ENCODE data around the gene EPS8L2. TPM values are rescaled to one million over a fixed set of nuclear protein-coding genes. Genes with fewer than 3 reads are reported as not detected.

The EPS8L2 gene
- polyA plus RNA-seq, 3 donors: 0.55 TPM; not detected in 2

DNA sequence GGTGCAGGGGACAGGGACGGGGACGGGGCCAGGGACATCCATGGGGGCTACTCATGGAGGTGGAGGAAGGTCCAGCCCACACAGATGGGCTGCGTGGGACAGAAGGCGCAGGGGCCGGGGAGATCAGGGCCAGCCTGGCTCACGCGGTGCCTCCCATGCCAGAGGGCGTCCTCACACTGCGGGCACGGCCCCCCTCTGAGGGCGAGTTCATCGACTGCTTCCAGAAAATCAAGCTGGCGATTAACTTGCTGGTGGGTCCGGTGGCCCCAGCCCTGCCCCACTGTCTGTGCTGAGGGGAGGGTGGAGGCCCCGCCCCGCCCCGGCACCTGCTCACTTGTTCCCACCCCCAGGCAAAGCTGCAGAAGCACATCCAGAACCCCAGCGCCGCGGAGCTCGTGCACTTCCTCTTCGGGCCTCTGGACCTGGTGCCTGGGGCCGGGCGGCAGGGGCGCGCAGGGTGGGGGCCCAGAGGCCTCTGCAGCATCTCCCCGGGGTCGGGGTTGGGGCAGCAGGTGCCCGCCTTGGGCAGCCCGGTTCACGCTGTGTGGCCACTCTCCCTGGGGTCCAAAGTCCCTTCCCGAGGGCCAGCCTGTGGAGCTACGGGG lies 15.8 kb downstream of the EPS8L2 start:
- intact Hi-C loops (cut with micrococcal nuclease): loop anchor here (2.0 to 5.0 kb wide), 3 partner anchors 60 to 169 kb away; no protein-coding TSS in a partner anchor
- peak overlapping the region; percentile 72 for H3K4me2 ChIP-seq (replicated peaks; ENCODE audit: extremely low read depth, low read length, poor library complexity, severe bottlenecking)
- no peaks in the 10 kb centered on the region for H3K36me3 ChIP-seq (replicated peaks in 1 of 2; ENCODE audit: control insufficient read depth in 1 of 2, insufficient read depth in 2 of 2, low read length in 2 of 2)
- no peak for TF ChIP-seq CTCF (IDR thresholded peaks at IDR 0.05)
- Mint-ChIP-seq H3K4me3 (peak overlapping the region; percentile 66 to 83), H3K27ac (no peak overlapping the region), H3K4me1 (peaks cover 16% of the 10 kb centered on the region), H3K27me3 (ENCODE audit: low read depth in 3 of 3) (peaks cover 46 to 88% (median 64%) of the 10 kb centered on the region in 3 donors), H3K9me3 (peaks cover 0 to 26% (median 4%) of the 10 kb centered on the region in 7 donors), H3K36me3 (peaks cover 0 to 1% of the 10 kb centered on the region in 2 donors)
- peaks cover 26 to 45% of the 10 kb centered on the region in 2 donors for H3K4me1 ChIP-seq (ENCODE audit: control insufficient read depth in 1 of 2, insufficient read depth in 2 of 2, low read length in 2 of 2)
- no peaks in the 10 kb centered on the region for H3K79me2 ChIP-seq (ENCODE audit: insufficient read depth, low read length)
- H3K4me3 ChIP-seq (replicated peaks in 1 of 3; ENCODE audit: low read depth in 2 of 3, low read length in 3 of 3): peak overlapping the region in 1 of 3 experiments; percentile 59
- WGBS (ENCODE audit: insufficient coverage): 3% methylated on average over 31 of the region's 33 CpGs
- no peak overlapping the region for H3K27ac ChIP-seq (ENCODE audit: low read depth in 1 of 2, low read length in 2 of 2)
- peaks cover 0 to 5% of the 10 kb centered on the region in 2 donors for H3K9me3 ChIP-seq (replicated peaks in 1 of 2; ENCODE audit: control insufficient read depth in 1 of 2, insufficient read depth in 1 of 2, low read length in 2 of 2)
- peaks cover 8 to 56% of the 10 kb centered on the region in 2 donors for H3K27me3 ChIP-seq (ENCODE audit: control insufficient read depth in 2 of 2, insufficient read depth in 2 of 2, low read length in 2 of 2)
- peak overlapping the region; percentile 63 for H2AFZ ChIP-seq (ENCODE audit: insufficient read depth, low read depth, low read length, poor library complexity, severe bottlenecking)
- H4K20me1 ChIP-seq (ENCODE audit: insufficient read depth, low read length): no peaks in the 10 kb centered on the region
- H3K9ac ChIP-seq (ENCODE audit: insufficient read depth, low read length, poor library complexity, severe bottlenecking): peak overlapping the region; percentile 21
- peak; percentile 51 to 61 (median 58) for DNase-seq

DNA sequence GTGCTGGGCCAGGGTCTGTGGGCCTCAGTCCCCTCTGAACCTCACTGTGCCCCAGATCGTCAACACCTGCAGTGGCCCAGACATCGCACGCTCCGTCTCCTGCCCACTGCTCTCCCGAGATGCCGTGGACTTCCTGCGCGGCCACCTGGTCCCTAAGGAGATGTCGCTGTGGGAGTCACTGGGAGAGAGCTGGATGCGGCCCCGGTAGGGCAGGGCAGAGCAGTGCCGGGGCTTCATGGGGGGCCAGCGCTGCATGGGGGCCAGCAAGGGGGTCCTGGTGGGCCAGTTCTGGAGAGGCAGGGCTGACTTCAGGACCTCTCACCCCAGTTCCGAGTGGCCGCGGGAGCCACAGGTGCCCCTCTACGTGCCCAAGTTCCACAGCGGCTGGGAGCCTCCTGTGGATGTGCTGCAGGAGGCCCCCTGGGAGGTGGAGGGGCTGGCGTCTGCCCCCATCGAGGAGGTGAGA lies 16.3 kb downstream of the EPS8L2 start:
- H3K27ac ChIP-seq (ENCODE audit: low read depth in 1 of 2, low read length in 2 of 2): no peak overlapping the region
- peak overlapping the region; percentile 50 for H2AFZ ChIP-seq (ENCODE audit: insufficient read depth, low read depth, low read length, poor library complexity, severe bottlenecking)
- no peaks in the 10 kb centered on the region for H4K20me1 ChIP-seq (ENCODE audit: insufficient read depth, low read length)
- Mint-ChIP-seq H3K27ac (no peak overlapping the region), H3K27me3 (ENCODE audit: low read depth in 3 of 3) (peaks cover 49 to 89% (median 67%) of the 10 kb centered on the region in 3 donors), H3K9me3 (peaks cover 0 to 26% (median 4%) of the 10 kb centered on the region in 7 donors), H3K4me1 (peaks cover 16% of the 10 kb centered on the region), H3K36me3 (peaks cover 0 to 1% of the 10 kb centered on the region in 2 donors), H3K4me3 (peak overlapping the region in 1 of 2 donors; percentile 31)
- peaks cover 8 to 62% of the 10 kb centered on the region in 2 donors for H3K27me3 ChIP-seq (ENCODE audit: control insufficient read depth in 2 of 2, insufficient read depth in 2 of 2, low read length in 2 of 2)
- H3K9me3 ChIP-seq (replicated peaks in 1 of 2; ENCODE audit: control insufficient read depth in 1 of 2, insufficient read depth in 1 of 2, low read length in 2 of 2): peaks cover 0 to 5% of the 10 kb centered on the region in 2 donors
- H3K9ac ChIP-seq (ENCODE audit: insufficient read depth, low read length, poor library complexity, severe bottlenecking): no peak overlapping the region
- H3K4me3 ChIP-seq (replicated peaks in 1 of 3; ENCODE audit: low read depth in 2 of 3, low read length in 3 of 3): peak overlapping the region in 1 of 3 experiments; percentile 59
- TF ChIP-seq CTCF (IDR thresholded peaks at IDR 0.05): no peak
- 71% methylated on average over 14 of the region's 20 CpGs for WGBS (ENCODE audit: insufficient coverage)
- H3K4me2 ChIP-seq (replicated peaks; ENCODE audit: extremely low read depth, low read length, poor library complexity, severe bottlenecking): peak overlapping the region; percentile 72
- H3K79me2 ChIP-seq (ENCODE audit: insufficient read depth, low read length): no peaks in the 10 kb centered on the region
- intact Hi-C loops (cut with micrococcal nuclease): loop anchor here (2.0 to 5.0 kb wide), 3 partner anchors 60 to 170 kb away; no protein-coding TSS in a partner anchor
- DNase-seq: no peak
- no peaks in the 10 kb centered on the region for H3K36me3 ChIP-seq (replicated peaks in 1 of 2; ENCODE audit: control insufficient read depth in 1 of 2, insufficient read depth in 2 of 2, low read length in 2 of 2)
- peaks cover 26 to 45% of the 10 kb centered on the region in 2 donors for H3K4me1 ChIP-seq (ENCODE audit: control insufficient read depth in 1 of 2, insufficient read depth in 2 of 2, low read length in 2 of 2)
